Activated CD8-positive, alpha-beta memory T cell treated with anti-CD3 and anti-CD28 coated beads for 4 hours (primary cell): ENCODE measurements around the gene NPLOC4.

Experiments used
- DNase-seq, 2 donors: peaks; one replicate each; pipeline ENCODE4 v3.0.0-alpha.2; 2020; ENCODE audit warnings: low read depth in 2 of 2

NPLOC4 gene

GRCh38 chr17:81565231-81565630 lies 71.7 kb downstream of the NPLOC4 start:
- DNase-seq = no peak

- DNase-seq = no peak
Observed at GRCh38 chr17:81564778-81565177, 72.1 kb downstream of the NPLOC4 start.

GRCh38 chr17:81563861-81564586 lies 72.9 kb downstream of the NPLOC4 start:
- DNase-seq = no peak

- no peak for DNase-seq
Observed at GRCh38 chr17:81561494-81561885, 75.4 kb downstream of the NPLOC4 start.

- DNase-seq = no peak
Observed at GRCh38 chr17:81558941-81559806, 77.7 kb downstream of the NPLOC4 start.

- DNase-seq = no peak
Observed at GRCh38 chr17:81558115-81558468, 78.8 kb downstream of the NPLOC4 start.

- DNase-seq = no peak
Observed at GRCh38 chr17:81557276-81558114, 79.4 kb downstream of the NPLOC4 start.

GRCh38 chr17:81556863-81557262 lies 80.0 kb downstream of the NPLOC4 start:
- DNase-seq = no peak

- no peak for DNase-seq
Observed at GRCh38 chr17:81556175-81556691, 80.7 kb downstream of the NPLOC4 start.

- no peak for DNase-seq
Observed at GRCh38 chr17:81553616-81554181, 83.2 kb downstream of the NPLOC4 start.

- peak; percentile 43 to 47 for DNase-seq
Observed at GRCh38 chr17:81553018-81553615, 83.8 kb downstream of the NPLOC4 start.

GRCh38 chr17:81552244-81553017 lies 84.5 kb downstream of the NPLOC4 start, which contains the start of gene FAAP100:
Gene FAAP100, minus strand, starts transcription at chr17:81552353. Its CDS starts 23 bp downstream, at chr17:81552330.
- DNase-seq = peak; percentile 61 to 62

GRCh38 chr17:81551458-81552243 lies 85.3 kb downstream of the NPLOC4 start:
- DNase-seq = no peak

GRCh38 chr17:81550830-81551457 lies 86.0 kb downstream of the NPLOC4 start:
- DNase-seq = no peak

GRCh38 chr17:81550285-81550684 lies 86.6 kb downstream of the NPLOC4 start:
- no peak for DNase-seq

GRCh38 chr17:81549826-81550225 lies 87.1 kb downstream of the NPLOC4 start:
- no peak for DNase-seq

- DNase-seq = no peak
Observed at GRCh38 chr17:81549031-81549557, 87.8 kb downstream of the NPLOC4 start.

- DNase-seq = no peak
Observed at GRCh38 chr17:81547614-81547982, 89.3 kb downstream of the NPLOC4 start.
